ENCODE data around the gene PDE6G.
A peak's percentile ranks its signal among the peaks of the same experiment; 100 is the strongest.

The PDE6G gene

GRCh38 chr17:81603846-81604610, 52.3 kb downstream of the PDE6G start:
- TF ChIP-seq CTCF (IDR thresholded peaks at IDR 0.05; ENCODE audit: low read depth, low read length, missing control alignments), result no peak
- Histone ChIP-seq H3K27ac (no peak overlapping the region), H3K27me3 (replicated peaks) (no peaks in the 10 kb centered on the region), H3K4me3 (ENCODE audit: low read depth, low read length) (no peak overlapping the region), H3K36me3 (replicated peaks) (peaks cover 66% of the 10 kb centered on the region)
- DNase-seq, result no peak
- in situ Hi-C loops (cut with HindIII; ENCODE audit: low pct_ligation_motif_present, low sequenced_read_pairs), result no loop called here

GRCh38 chr17:81601525-81602120, 54.7 kb downstream of the PDE6G start:
- TF ChIP-seq CTCF (IDR thresholded peaks at IDR 0.05; ENCODE audit: low read depth, low read length, missing control alignments), result peak; percentile 78
- Histone ChIP-seq H3K27ac (no peak overlapping the region), H3K36me3 (replicated peaks) (peaks cover 59% of the 10 kb centered on the region), H3K27me3 (replicated peaks) (no peaks in the 10 kb centered on the region), H3K4me3 (ENCODE audit: low read depth, low read length) (no peak overlapping the region)
- in situ Hi-C loops (cut with HindIII; ENCODE audit: low pct_ligation_motif_present, low sequenced_read_pairs), result no loop called here
- DNase-seq, result peak; percentile 81
